Osteoblast (primary cell): ENCODE results near the gene CCNYL1. TPM values are rescaled to one million over a fixed set of nuclear protein-coding genes. Genes with fewer than 3 reads are reported as not detected.

Experiments
- DNase-seq: peaks from one replicate; pipeline ENCODE4 v3.0.0; 2011; ENCODE audit warnings: low spot score, mixed read lengths; ENCODE audit not compliant: insufficient read length; ENCODE audit errors: missing footprints
- H2AFZ ChIP-seq: 2 replicates; pipeline ENCODE4 v1.6.0; 2011; ENCODE audit warnings: mild to moderate bottlenecking, low read length
- H3K27ac ChIP-seq: 2 replicates; pipeline ENCODE4 v1.5.1; 2011; ENCODE audit warnings: mild to moderate bottlenecking, low read depth, low read length, moderate library complexity
- H3K27me3 ChIP-seq: 2 replicates; pipeline ENCODE4 v1.6.0; 2012; ENCODE audit warnings: mild to moderate bottlenecking, control low read depth, inconsistent platforms, low read length, moderate library complexity; ENCODE audit not compliant: insufficient read depth
- H3K36me3 ChIP-seq: 2 replicates; pipeline ENCODE4 v1.5.1; 2011; ENCODE audit warnings: mild to moderate bottlenecking, low read length, control low read depth, moderate library complexity; ENCODE audit not compliant: insufficient read depth
- H3K4me1 ChIP-seq: 2 replicates; pipeline ENCODE4 v1.5.1; 2011; ENCODE audit warnings: mild to moderate bottlenecking, low read length, control low read depth, moderate library complexity; ENCODE audit not compliant: insufficient read depth
- H3K4me2 ChIP-seq: 2 replicates; pipeline ENCODE4 v1.6.0; 2011; ENCODE audit warnings: mild to moderate bottlenecking, low read length; ENCODE audit not compliant: insufficient read depth
- H3K4me3 ChIP-seq: fragments of 200-600 bp; sonication (generic); 3 replicates; pipeline ENCODE4 v1.5.1; 2012; ENCODE audit warnings: mild to moderate bottlenecking, low read length, inconsistent platforms; ENCODE audit not compliant: insufficient read depth
- H3K79me2 ChIP-seq: 2 replicates; pipeline ENCODE4 v1.6.0; 2012; ENCODE audit warnings: mild to moderate bottlenecking, low read length, control low read depth, inconsistent platforms; ENCODE audit not compliant: insufficient read depth
- H3K9me3 ChIP-seq: 2 replicates; pipeline ENCODE4 v1.5.1; 2011; ENCODE audit warnings: low read depth, low read length, control low read depth
- H4K20me1 ChIP-seq: 2 replicates; pipeline ENCODE4 v1.6.0; 2012; ENCODE audit warnings: mild to moderate bottlenecking, low read length, control low read depth; ENCODE audit not compliant: insufficient read depth
- total RNA-seq: library from RNA; depleted of rRNA; stranded (reverse); fragments of >200 nt; gene quantifications from 2 replicates; pipeline ENCODE4 v1.2.3, GENCODE V29; 2012
- TF ChIP-seq, protein P1 (sequence below): IDR thresholded peaks from 2 replicates; pipeline ENCODE4 v1.5.1; 2011; ENCODE audit warnings: mild to moderate bottlenecking, low read depth, low read length, moderate library complexity; ENCODE audit errors: extremely low read depth

CCNYL1 gene
- total RNA-seq, 1 donor, result 15.9 TPM

DNA sequence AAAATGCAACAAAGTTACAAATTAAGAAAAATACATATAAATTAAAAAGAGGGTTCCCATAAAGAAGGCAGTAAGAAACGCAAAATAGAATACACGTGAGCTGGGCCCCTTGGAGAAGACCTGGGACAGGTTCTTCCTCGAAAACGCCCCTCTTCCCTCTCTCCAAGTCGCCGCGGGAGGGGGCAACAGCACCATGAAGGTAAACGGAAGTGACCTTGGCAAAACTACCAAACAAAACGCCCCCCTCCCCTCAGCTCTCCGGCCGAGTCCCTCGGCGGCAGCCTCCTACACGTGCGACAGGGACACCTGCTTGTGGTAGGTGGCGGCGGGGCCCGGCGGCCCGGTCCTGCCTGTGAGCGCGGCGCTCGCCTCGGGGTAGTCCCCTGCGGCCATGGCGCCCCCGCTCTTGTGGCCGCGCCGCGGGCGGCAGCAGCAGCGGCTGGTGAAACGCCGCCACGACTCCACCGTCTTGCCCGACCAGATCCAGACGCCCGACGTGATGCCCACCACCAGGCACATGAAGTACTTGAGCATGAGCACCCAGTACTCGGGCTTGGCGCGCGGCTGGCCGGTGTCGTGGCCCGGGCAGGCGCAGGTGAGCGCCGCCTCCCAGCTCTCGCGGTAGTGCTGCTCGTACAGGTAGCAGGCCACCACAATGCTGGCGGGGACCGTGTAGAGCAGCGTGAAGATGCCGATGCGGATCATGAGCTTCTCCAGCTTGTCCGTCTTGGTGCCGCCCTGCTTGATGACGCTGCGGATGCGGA lies 55.4 kb downstream of the CCNYL1 start:
- peak overlapping the region; percentile 61 for H2AFZ ChIP-seq
- no peak overlapping the region for H3K27ac ChIP-seq
- H3K36me3 ChIP-seq, result no peaks in the 10 kb centered on the region
- H4K20me1 ChIP-seq, result peaks cover 11% of the 10 kb centered on the region
- H3K9me3 ChIP-seq, result no peaks in the 10 kb centered on the region
- H3K4me1 ChIP-seq, result peaks cover 6% of the 10 kb centered on the region
- TF ChIP-seq, protein P1, sequence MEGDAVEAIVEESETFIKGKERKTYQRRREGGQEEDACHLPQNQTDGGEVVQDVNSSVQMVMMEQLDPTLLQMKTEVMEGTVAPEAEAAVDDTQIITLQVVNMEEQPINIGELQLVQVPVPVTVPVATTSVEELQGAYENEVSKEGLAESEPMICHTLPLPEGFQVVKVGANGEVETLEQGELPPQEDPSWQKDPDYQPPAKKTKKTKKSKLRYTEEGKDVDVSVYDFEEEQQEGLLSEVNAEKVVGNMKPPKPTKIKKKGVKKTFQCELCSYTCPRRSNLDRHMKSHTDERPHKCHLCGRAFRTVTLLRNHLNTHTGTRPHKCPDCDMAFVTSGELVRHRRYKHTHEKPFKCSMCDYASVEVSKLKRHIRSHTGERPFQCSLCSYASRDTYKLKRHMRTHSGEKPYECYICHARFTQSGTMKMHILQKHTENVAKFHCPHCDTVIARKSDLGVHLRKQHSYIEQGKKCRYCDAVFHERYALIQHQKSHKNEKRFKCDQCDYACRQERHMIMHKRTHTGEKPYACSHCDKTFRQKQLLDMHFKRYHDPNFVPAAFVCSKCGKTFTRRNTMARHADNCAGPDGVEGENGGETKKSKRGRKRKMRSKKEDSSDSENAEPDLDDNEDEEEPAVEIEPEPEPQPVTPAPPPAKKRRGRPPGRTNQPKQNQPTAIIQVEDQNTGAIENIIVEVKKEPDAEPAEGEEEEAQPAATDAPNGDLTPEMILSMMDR, result no peak
- H3K79me2 ChIP-seq, result peaks cover 8% of the 10 kb centered on the region
- H3K27me3 ChIP-seq, result no peaks in the 10 kb centered on the region
- peak overlapping the region; percentile 97 for H3K4me2 ChIP-seq
- no peak for DNase-seq
- peak overlapping the region; percentile 83 for H3K4me3 ChIP-seq

DNA sequence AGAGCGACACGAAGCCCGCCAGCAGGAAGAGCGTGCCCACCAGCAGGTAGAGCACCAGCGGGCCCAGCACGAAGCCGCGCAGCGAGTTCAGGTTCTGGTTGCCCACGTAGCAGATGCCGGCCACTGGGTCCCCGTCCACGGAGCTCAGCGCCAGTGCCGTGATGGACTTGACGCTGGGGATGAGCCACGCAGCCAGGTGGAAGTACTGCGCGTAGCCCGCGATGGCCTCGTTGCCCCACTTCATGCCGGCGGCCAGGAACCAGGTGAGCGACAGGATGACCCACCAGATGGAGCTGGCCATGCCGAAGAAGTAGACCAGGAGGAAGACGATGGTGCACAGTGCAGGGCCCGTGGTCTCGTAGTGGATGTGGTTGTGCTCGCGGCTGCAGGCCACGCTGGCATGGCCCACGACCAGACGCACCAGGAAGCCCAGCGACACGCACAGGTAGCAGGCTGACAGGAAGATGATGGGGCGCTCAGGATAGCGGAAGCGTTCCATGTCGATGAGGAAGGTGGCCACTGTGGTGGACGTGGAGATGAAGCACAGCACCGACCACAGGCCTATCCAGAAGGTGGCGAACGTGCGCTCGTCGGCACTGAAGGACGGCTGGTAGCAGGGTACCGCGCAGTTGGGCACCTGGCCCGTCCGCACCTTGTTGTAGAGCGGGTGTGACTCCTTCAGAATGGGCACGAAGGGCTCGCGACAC lies 56.2 kb downstream of the CCNYL1 start:
- Histone ChIP-seq H3K79me2 (peaks cover 8% of the 10 kb centered on the region), H3K4me1 (peaks cover 2% of the 10 kb centered on the region), H3K27me3 (no peaks in the 10 kb centered on the region), H3K36me3 (no peaks in the 10 kb centered on the region), H3K4me2 (peak overlapping the region; percentile 97), H4K20me1 (peaks cover 9% of the 10 kb centered on the region), H3K27ac (no peak overlapping the region), H3K9me3 (no peaks in the 10 kb centered on the region), H2AFZ (peak overlapping the region; percentile 37), H3K4me3 (peak overlapping the region; percentile 83)
- DNase-seq, result peak; percentile 88
- TF ChIP-seq, protein P1, result peak; percentile 27

DNA sequence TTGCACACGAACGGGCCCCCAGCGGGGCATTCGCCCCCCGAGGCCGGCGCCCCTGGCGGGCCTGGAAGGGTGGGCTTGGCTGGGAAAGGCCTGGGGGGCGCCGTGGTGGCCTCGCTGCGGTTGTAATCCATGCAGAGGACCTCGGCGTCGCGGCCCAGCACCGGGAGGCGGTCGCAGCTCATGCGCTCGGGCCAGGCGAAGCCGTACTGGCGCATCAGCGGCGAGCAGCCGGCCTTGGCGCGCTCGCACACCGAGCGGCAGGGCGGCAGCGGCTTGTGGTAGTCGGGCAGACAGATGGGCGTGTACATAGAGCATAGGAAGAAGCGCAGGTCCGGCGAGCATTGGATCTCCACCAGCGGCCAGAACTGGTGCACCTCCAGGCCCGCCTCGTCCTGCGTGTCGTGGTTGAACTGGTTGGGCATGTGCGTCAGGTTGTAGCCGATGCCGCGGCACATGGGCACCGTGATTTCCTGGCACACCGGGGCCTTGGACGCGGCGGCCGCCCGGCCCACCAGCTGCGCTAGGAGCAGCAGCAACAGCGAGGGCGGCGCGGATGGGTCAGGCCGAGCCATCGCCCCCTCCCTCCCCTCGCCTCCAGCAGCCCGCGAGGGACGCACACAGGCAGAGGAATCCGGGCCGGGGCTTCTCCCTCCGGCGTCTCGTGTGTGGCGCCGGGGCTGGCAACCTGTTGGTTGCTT lies 56.9 kb downstream of the CCNYL1 start:
- Histone ChIP-seq H3K4me3 (peak overlapping the region; percentile 83), H3K4me2 (peak overlapping the region; percentile 97), H3K27me3 (no peaks in the 10 kb centered on the region), H3K9me3 (no peaks in the 10 kb centered on the region), H2AFZ (peak overlapping the region; percentile 94), H3K4me1 (peaks cover 2% of the 10 kb centered on the region), H3K79me2 (peaks cover 8% of the 10 kb centered on the region), H3K36me3 (no peaks in the 10 kb centered on the region), H4K20me1 (peaks cover 9% of the 10 kb centered on the region), H3K27ac (no peak overlapping the region)
- TF ChIP-seq, protein P1, result no peak
- DNase-seq, result peak; percentile 89
